ENCODE measurements around the gene F3. TPM values are rescaled to one million over a fixed set of nuclear protein-coding genes. Genes with fewer than 3 reads are reported as not detected.
A peak's percentile ranks its signal among the peaks of the same experiment; 100 is the strongest.

Gene F3
- total and polyA plus RNA-seq, 3 experiments from 2014 or later, result 0.11 to 0.16 TPM; not detected in 1

- Histone ChIP-seq H3K27ac (ENCODE audit: low read depth, low read length) (no peak overlapping the region), H3K9me3 (ENCODE audit: low read length) (no peaks in the 10 kb centered on the region), H3K27me3 (ENCODE audit: insufficient read depth, low read length, poor library complexity, severe bottlenecking) (no peaks in the 10 kb centered on the region), H3K36me3 (ENCODE audit: insufficient read depth, low read length) (no peaks in the 10 kb centered on the region), H3K4me3 (ENCODE audit: low read length) (no peak overlapping the region), H3K4me1 (ENCODE audit: insufficient read depth, low read length) (no peaks in the 10 kb centered on the region)
- H3K9me3 Mint-ChIP-seq, result no peaks in the 10 kb centered on the region
- H3K27me3 Mint-ChIP-seq, result peaks cover 19 to 26% of the 10 kb centered on the region in 2 donors
- DNase-seq, result no peak
- ChIA-PET CTCF (no interaction called here), POLR2A (no interaction called here)
- no peaks in the 10 kb centered on the region for H3K4me1 Mint-ChIP-seq
- no peak overlapping the region for H3K4me3 Mint-ChIP-seq
- no peaks in the 10 kb centered on the region for H3K36me3 Mint-ChIP-seq
- no peak overlapping the region for H3K27ac Mint-ChIP-seq
Measured at GRCh38 chr1:94550396-94550795, 8.8 kb upstream of the F3 start.

- DNase-seq, result no peak
- H3K27me3 ChIP-seq (ENCODE audit: insufficient read depth, low read length, poor library complexity, severe bottlenecking), result no peaks in the 10 kb centered on the region
- H3K36me3 ChIP-seq (ENCODE audit: insufficient read depth, low read length), result no peaks in the 10 kb centered on the region
- Mint-ChIP-seq H3K27ac (peak overlapping the region in 1 of 8 donors; percentile 58), H3K9me3 (no peaks in the 10 kb centered on the region), H3K27me3 (peaks cover 24 to 32% of the 10 kb centered on the region in 2 donors), H3K36me3 (no peaks in the 10 kb centered on the region), H3K4me3 (no peak overlapping the region), H3K4me1 (no peaks in the 10 kb centered on the region)
- H3K27ac ChIP-seq (ENCODE audit: low read depth, low read length), result no peak overlapping the region
- H3K4me1 ChIP-seq (ENCODE audit: insufficient read depth, low read length), result no peaks in the 10 kb centered on the region
- no peak overlapping the region for H3K4me3 ChIP-seq (ENCODE audit: low read length)
- H3K9me3 ChIP-seq (ENCODE audit: low read length), result no peaks in the 10 kb centered on the region
- ChIA-PET CTCF (no interaction called here), POLR2A (no interaction called here)
Measured at GRCh38 chr1:94549706-94550105, 8.1 kb upstream of the F3 start.

GRCh38 chr1:94544706-94545490, 3.3 kb upstream of the F3 start:
- no peaks in the 10 kb centered on the region for H3K9me3 Mint-ChIP-seq
- POLR2A ChIA-PET, result no interaction called here
- no peaks in the 10 kb centered on the region for H3K27me3 ChIP-seq (ENCODE audit: insufficient read depth, low read length, poor library complexity, severe bottlenecking)
- no peaks in the 10 kb centered on the region for H3K36me3 Mint-ChIP-seq
- CTCF ChIA-PET, result no interaction called here
- no peak for DNase-seq
- H3K36me3 ChIP-seq (ENCODE audit: insufficient read depth, low read length), result no peaks in the 10 kb centered on the region
- H3K4me3 Mint-ChIP-seq, result no peak overlapping the region
- peaks cover 35 to 60% of the 10 kb centered on the region in 2 donors for H3K27me3 Mint-ChIP-seq
- H3K9me3 ChIP-seq (ENCODE audit: low read length), result no peaks in the 10 kb centered on the region
- no peak overlapping the region for H3K27ac Mint-ChIP-seq
- no peak overlapping the region for H3K27ac ChIP-seq (ENCODE audit: low read depth, low read length)
- no peak overlapping the region for H3K4me3 ChIP-seq (ENCODE audit: low read length)
- no peaks in the 10 kb centered on the region for H3K4me1 ChIP-seq (ENCODE audit: insufficient read depth, low read length)
- peaks cover 13 to 18% (median 17%) of the 10 kb centered on the region in 3 donors for H3K4me1 Mint-ChIP-seq

- POLR2A ChIA-PET, result no interaction called here
- H3K4me3 ChIP-seq (ENCODE audit: low read length), result no peak overlapping the region
- no peak overlapping the region for H3K27ac ChIP-seq (ENCODE audit: low read depth, low read length)
- peaks cover 37 to 67% of the 10 kb centered on the region in 2 donors for H3K27me3 Mint-ChIP-seq
- no peak overlapping the region for H3K4me3 Mint-ChIP-seq
- no peaks in the 10 kb centered on the region for H3K4me1 ChIP-seq (ENCODE audit: insufficient read depth, low read length)
- no peaks in the 10 kb centered on the region for H3K9me3 Mint-ChIP-seq
- no peaks in the 10 kb centered on the region for H3K36me3 ChIP-seq (ENCODE audit: insufficient read depth, low read length)
- no peak for DNase-seq
- H3K27ac Mint-ChIP-seq, result no peak overlapping the region
- CTCF ChIA-PET, result no interaction called here
- no peaks in the 10 kb centered on the region for H3K27me3 ChIP-seq (ENCODE audit: insufficient read depth, low read length, poor library complexity, severe bottlenecking)
- no peaks in the 10 kb centered on the region for H3K36me3 Mint-ChIP-seq
- H3K9me3 ChIP-seq (ENCODE audit: low read length), result no peaks in the 10 kb centered on the region
- peaks cover 13 to 18% (median 17%) of the 10 kb centered on the region in 3 donors for H3K4me1 Mint-ChIP-seq
Measured at GRCh38 chr1:94543893-94544635, 2.5 kb upstream of the F3 start.

GRCh38 chr1:94543001-94543400, 1.4 kb upstream of the F3 start:
- H3K9me3 ChIP-seq (ENCODE audit: low read length), result no peaks in the 10 kb centered on the region
- H3K4me3 Mint-ChIP-seq, result peak overlapping the region in 4 of 7 donors; percentile 14 to 86 (median 72)
- no peaks in the 10 kb centered on the region for H3K36me3 Mint-ChIP-seq
- no peaks in the 10 kb centered on the region for H3K27me3 ChIP-seq (ENCODE audit: insufficient read depth, low read length, poor library complexity, severe bottlenecking)
- peaks cover 37 to 76% of the 10 kb centered on the region in 2 donors for H3K27me3 Mint-ChIP-seq
- no peak for DNase-seq
- ChIA-PET POLR2A (no interaction called here), CTCF (no interaction called here)
- no peaks in the 10 kb centered on the region for H3K36me3 ChIP-seq (ENCODE audit: insufficient read depth, low read length)
- no peak overlapping the region for H3K27ac ChIP-seq (ENCODE audit: low read depth, low read length)
- H3K9me3 Mint-ChIP-seq, result no peaks in the 10 kb centered on the region
- no peaks in the 10 kb centered on the region for H3K4me1 ChIP-seq (ENCODE audit: insufficient read depth, low read length)
- peak overlapping the region in 1 of 8 donors; percentile 37 for H3K27ac Mint-ChIP-seq
- H3K4me3 ChIP-seq (ENCODE audit: low read length), result no peak overlapping the region
- peaks cover 13 to 18% (median 17%) of the 10 kb centered on the region in 3 donors for H3K4me1 Mint-ChIP-seq

DNA sequence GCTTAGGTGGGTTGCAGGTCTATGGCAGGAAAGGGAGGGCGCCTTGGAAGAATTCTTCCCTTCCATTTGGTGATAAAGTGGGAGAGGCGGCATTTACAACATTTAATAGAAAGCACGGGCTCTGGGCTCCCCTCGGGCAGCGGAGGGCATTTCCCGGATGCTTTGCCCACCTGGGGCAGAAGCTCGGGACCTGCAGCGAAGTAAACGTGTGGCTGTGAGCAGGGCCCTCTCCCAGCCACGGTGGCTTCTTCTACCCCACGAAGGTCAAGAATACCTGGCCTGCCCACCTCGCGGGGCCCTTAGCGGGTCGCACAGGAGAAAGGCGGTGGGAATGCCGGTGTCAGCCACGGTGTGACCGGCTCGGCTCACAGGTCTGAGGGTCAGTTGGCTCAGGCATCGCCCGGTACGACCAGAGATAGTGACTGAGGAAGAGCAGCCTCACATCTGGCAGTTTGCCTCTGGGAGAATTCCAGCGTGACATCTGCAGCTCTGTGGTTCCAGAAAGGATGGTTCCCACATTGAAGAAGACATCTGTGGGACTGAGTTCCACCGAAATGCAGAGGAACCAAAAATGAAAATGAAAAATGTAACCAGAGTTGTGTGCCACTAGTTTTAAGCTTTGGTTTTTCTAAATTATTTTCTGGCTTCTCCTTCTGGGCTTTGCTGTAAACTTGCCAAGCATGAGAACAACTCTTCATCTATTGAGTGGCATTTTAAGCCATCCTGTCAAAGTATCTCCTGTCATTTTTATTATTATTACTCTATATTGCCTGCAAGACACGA, 720 bp upstream of the F3 start:
- Mint-ChIP-seq H3K9me3 (no peaks in the 10 kb centered on the region), H3K36me3 (no peaks in the 10 kb centered on the region), H3K27me3 (peaks cover 36 to 78% of the 10 kb centered on the region in 2 donors), H3K27ac (no peak overlapping the region), H3K4me1 (peaks cover 13 to 18% (median 17%) of the 10 kb centered on the region in 3 donors), H3K4me3 (peak overlapping the region; percentile 61 to 86 (median 73))
- Histone ChIP-seq H3K4me3 (ENCODE audit: low read length) (no peak overlapping the region), H3K9me3 (ENCODE audit: low read length) (no peaks in the 10 kb centered on the region), H3K27me3 (ENCODE audit: insufficient read depth, low read length, poor library complexity, severe bottlenecking) (no peaks in the 10 kb centered on the region), H3K27ac (ENCODE audit: low read depth, low read length) (no peak overlapping the region), H3K4me1 (ENCODE audit: insufficient read depth, low read length) (no peaks in the 10 kb centered on the region), H3K36me3 (ENCODE audit: insufficient read depth, low read length) (no peaks in the 10 kb centered on the region)
- ChIA-PET CTCF (no interaction called here), POLR2A (no interaction called here)
- DNase-seq, result no peak

DNA sequence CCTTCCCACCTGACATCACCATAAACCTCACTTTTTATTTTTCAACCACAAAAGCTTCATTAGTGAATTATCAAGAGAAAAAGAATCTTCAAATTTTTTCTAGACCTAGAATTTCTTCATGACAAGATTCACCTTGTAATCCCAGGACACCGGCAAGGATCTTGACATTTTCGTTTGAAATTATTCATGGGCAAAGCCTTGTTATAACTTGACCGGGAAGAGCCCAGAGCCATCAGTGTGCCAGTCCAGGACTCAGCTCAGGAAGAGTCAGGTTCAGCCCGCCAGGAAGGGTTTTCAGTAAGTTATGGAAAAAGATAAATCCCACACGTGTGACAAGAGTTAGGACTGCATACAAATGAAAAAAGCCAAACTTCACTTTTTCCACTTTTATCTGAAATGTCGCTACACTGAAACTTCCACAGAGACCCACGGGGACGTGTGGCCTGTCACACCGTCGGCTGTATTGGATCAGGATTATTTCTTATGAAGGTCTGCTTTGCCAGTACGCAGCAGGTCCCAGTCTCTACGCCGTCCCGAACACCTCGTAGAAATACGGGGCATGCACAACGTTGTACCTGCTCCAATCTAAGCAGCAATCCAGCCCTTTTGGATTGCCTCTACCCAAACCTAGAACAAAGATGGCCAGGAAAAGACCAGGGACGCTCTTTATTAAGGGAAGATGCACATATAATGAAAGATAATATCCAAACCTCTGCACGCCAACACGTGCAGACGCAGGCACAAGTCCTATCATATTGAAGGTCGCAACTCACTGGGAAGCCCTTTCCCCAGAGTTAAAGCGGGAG, 916 bp downstream of the F3 start:
- Mint-ChIP-seq H3K4me3 (peak overlapping the region; percentile 45 to 71 (median 65)), H3K9me3 (no peaks in the 10 kb centered on the region), H3K27ac (peak overlapping the region in 1 of 8 donors; percentile 48), H3K36me3 (no peaks in the 10 kb centered on the region), H3K27me3 (peaks cover 26 to 83% of the 10 kb centered on the region in 2 donors), H3K4me1 (peaks cover 13 to 18% (median 17%) of the 10 kb centered on the region in 3 donors)
- Histone ChIP-seq H3K4me1 (ENCODE audit: insufficient read depth, low read length) (no peaks in the 10 kb centered on the region), H3K4me3 (ENCODE audit: low read length) (no peak overlapping the region), H3K36me3 (ENCODE audit: insufficient read depth, low read length) (no peaks in the 10 kb centered on the region), H3K27ac (ENCODE audit: low read depth, low read length) (no peak overlapping the region), H3K9me3 (ENCODE audit: low read length) (no peaks in the 10 kb centered on the region), H3K27me3 (ENCODE audit: insufficient read depth, low read length, poor library complexity, severe bottlenecking) (no peaks in the 10 kb centered on the region)
- DNase-seq, result no peak
- ChIA-PET CTCF (no interaction called here), POLR2A (no interaction called here)
